Chondrocyte (in vitro differentiated cells): ENCODE measurements around the gene TMEM220. TPM values are rescaled to one million over a fixed set of nuclear protein-coding genes. Genes with fewer than 3 reads are reported as not detected.

ENCODE experiments used
- DNase-seq: peaks from one replicate; pipeline ENCODE4 v3.0.0; 2021; ENCODE audit warnings: mixed read lengths, low spot score
- H3K27ac Mint-ChIP-seq: one replicate; pipeline ENCODE4 v1.8.0; 2021; ENCODE audit warnings: mild to moderate bottlenecking, moderate library complexity, mixed read lengths; ENCODE audit not compliant: unreplicated experiment
- H3K27me3 Mint-ChIP-seq: 2 replicates; pipeline ENCODE4 v1.8.0; 2021; ENCODE audit warnings: low read depth, mixed read lengths
- H3K36me3 Mint-ChIP-seq: 2 replicates; pipeline ENCODE4 v1.8.0; 2021; ENCODE audit warnings: low read depth, mixed read lengths
- H3K4me1 Mint-ChIP-seq: 2 replicates; pipeline ENCODE4 v1.8.0; 2021; ENCODE audit warnings: low read depth, mild to moderate bottlenecking, mixed read lengths
- H3K4me3 Mint-ChIP-seq: one replicate; pipeline ENCODE4 v1.8.0; 2021; ENCODE audit warnings: mild to moderate bottlenecking, moderate library complexity, mixed read lengths; ENCODE audit not compliant: unreplicated experiment
- H3K9me3 Mint-ChIP-seq: 2 replicates; pipeline ENCODE4 v1.8.0; 2021; ENCODE audit warnings: low read depth, mixed read lengths
- CTCF ChIP-seq: fragments of 200-600 bp; sonication (generic); IDR thresholded peaks from 2 replicates; pipeline ENCODE4 v1.5.0; 2021; ENCODE audit warnings: antibody characterized with exemption, mild to moderate bottlenecking, moderate library complexity
- total RNA-seq: library from RNA; stranded (reverse); gene quantifications from 3 replicates; pipeline ENCODE4 v1.2.1, GENCODE V29; 2021

Gene TMEM220
- total RNA-seq, 1 donor from 2014 or later: 7.6 TPM

- H3K36me3 Mint-ChIP-seq: peaks cover 3% of the 10 kb centered on the region
These were observed 62.9 kb downstream of the TMEM220 start for GRCh38 chr17:10666906-10667305.

GRCh38 chr17:10664571-10664970 lies 65.3 kb downstream of the TMEM220 start:
- H3K9me3 Mint-ChIP-seq: no peaks in the 10 kb centered on the region
- no peak for DNase-seq
- H3K27ac Mint-ChIP-seq: no peak overlapping the region
- peaks cover 3% of the 10 kb centered on the region for H3K36me3 Mint-ChIP-seq
- peaks cover 31% of the 10 kb centered on the region for H3K4me1 Mint-ChIP-seq
- TF ChIP-seq CTCF: no peak
- H3K27me3 Mint-ChIP-seq: no peaks in the 10 kb centered on the region
- H3K4me3 Mint-ChIP-seq: no peak overlapping the region

More at GRCh38 chr17:10666906-10667305, 62.9 kb downstream of the TMEM220 start:
- Mint-ChIP-seq H3K9me3 (no peaks in the 10 kb centered on the region), H3K27ac (peak overlapping the region; percentile 30), H3K4me1 (peaks cover 44% of the 10 kb centered on the region), H3K4me3 (no peak overlapping the region), H3K27me3 (no peaks in the 10 kb centered on the region)
- no peak for DNase-seq
- no peak for TF ChIP-seq CTCF

Other genes with a start within 250 kb of the TMEM220 start
- not detected in 3 replicates for gene MYH1, start 211.5 kb downstream of the TMEM220 start, total RNA-seq
- gene MYH2, start 180.4 kb downstream of the TMEM220 start, total RNA-seq: not detected in 3 replicates
- gene MYH3, start 72.7 kb downstream of the TMEM220 start, total RNA-seq: 3.0 to 3.5 TPM (median 3.2 TPM) in 3 replicates
- 29.2 to 31.2 TPM (median 30.2 TPM) in 3 replicates for gene SCO1, start 32.5 kb downstream of the TMEM220 start, total RNA-seq
- gene ADPRM, start 32.4 kb downstream of the TMEM220 start, total RNA-seq: 8.2 to 14.5 TPM (median 13.4 TPM) in 3 replicates
- gene TMEM238L, start 74.1 kb upstream of the TMEM220 start, total RNA-seq: not detected in 3 replicates
- gene PIRT, start 108.1 kb upstream of the TMEM220 start, total RNA-seq: not detected in 3 replicates